GM12891 (cell line): ENCODE measurements around the gene KIT. TPM values are rescaled to one million over a fixed set of nuclear protein-coding genes. Genes with fewer than 3 reads are reported as not detected.
"Not testable (repeated sequence)": the region's sequence is repeated elsewhere in the genome, so short reads cannot be mapped to it uniquely, and the experiment has no call there.

Source experiments
- DNase-seq: peaks from one replicate; pipeline ENCODE4 v3.0.0; 2011; ENCODE audit warnings: low spot score; ENCODE audit not compliant: insufficient read length
- FAIRE-seq: peaks from 2 replicates; lab custom pipeline; 2011; peaks lifted over from hg19 to GRCh38; lab: Jason Lieb, UNC
- PAX5 ChIP-seq: IDR thresholded peaks from 2 replicates; pipeline ENCODE4 v1.6.1; 2011; ENCODE audit warnings: low read length, moderate library complexity, mild to moderate bottlenecking; ENCODE audit not compliant: insufficient read depth, severe bottlenecking
- POLR2A ChIP-seq: IDR thresholded peaks from 2 replicates; pipeline ENCODE4 v1.6.1; 2011; ENCODE audit warnings: low read depth, low read length, control low read depth
- POLR2AphosphoS5 ChIP-seq: IDR thresholded peaks from 2 replicates; pipeline ENCODE4 v1.6.1; 2011; ENCODE audit warnings: low read depth, low read length, control low read depth
- POU2F2 ChIP-seq: IDR thresholded peaks from 2 replicates; pipeline ENCODE4 v1.6.1; 2011; ENCODE audit warnings: low read depth, mild to moderate bottlenecking, control low read depth, low read length, moderate library complexity
- SPI1 ChIP-seq: IDR thresholded peaks from 2 replicates; pipeline ENCODE4 v1.6.1; 2011; ENCODE audit warnings: low read depth, low read length, control low read depth
- TAF1 ChIP-seq: IDR thresholded peaks from 2 replicates; pipeline ENCODE4 v1.6.1; 2011; ENCODE audit warnings: low read depth, low read length, control low read depth
- polyA plus RNA-seq: library from polyadenylated mRNA; unstranded; fragments of >200 nt; gene quantifications from one replicate; pipeline ENCODE4 v1.2.1, GENCODE V29; 2012; ENCODE audit warnings: low read depth, missing spikeins, inconsistent platforms; ENCODE audit not compliant: missing spikeins

KIT gene
- polyA plus RNA-seq = 0.01 TPM

GRCh38 chr4:54657551-54658251, at the start of gene KIT:
Gene KIT, plus strand, starts transcription at chr4:54657957. Its CDS starts 58 bp downstream, at chr4:54658015.
- no peak for TF ChIP-seq SPI1
- no peak for TF ChIP-seq POU2F2
- no peak for TF ChIP-seq PAX5
- TF ChIP-seq POLR2AphosphoS5 = no peak
- TF ChIP-seq TAF1 = no peak
- TF ChIP-seq POLR2A = no peak
- DNase-seq = peak; percentile 21
- FAIRE-seq = no peak

- no peak for DNase-seq
- TF ChIP-seq POU2F2 = no peak
- TF ChIP-seq TAF1 = no peak
Measured at GRCh38 chr4:54609310-54609709, 48.4 kb upstream of the KIT start.

GRCh38 chr4:54614149-54614548, 43.6 kb upstream of the KIT start:
- DNase-seq = no peak
- no peak for TF ChIP-seq TAF1
- no peak for TF ChIP-seq SPI1
- no peak for TF ChIP-seq POLR2A
- TF ChIP-seq PAX5 = no peak
- TF ChIP-seq POLR2AphosphoS5 = no peak
- TF ChIP-seq POU2F2 = no peak

More at GRCh38 chr4:54609310-54609709, 48.4 kb upstream of the KIT start:
- FAIRE-seq = no peak

GRCh38 chr4:54620773-54621172, 37.0 kb upstream of the KIT start:
- DNase-seq (no peak), FAIRE-seq (no peak)
- TF ChIP-seq POU2F2 (no peak), TAF1 (no peak), POLR2AphosphoS5 (no peak), SPI1 (no peak)

More at GRCh38 chr4:54614149-54614548, 43.6 kb upstream of the KIT start:
- FAIRE-seq = no peak

- FAIRE-seq (no peak), DNase-seq (no peak)
- TF ChIP-seq TAF1 = no peak
- no peak for TF ChIP-seq POU2F2
- no peak for TF ChIP-seq PAX5
- no peak for TF ChIP-seq SPI1
- no peak for TF ChIP-seq POLR2A
- TF ChIP-seq POLR2AphosphoS5 = no peak
Measured at GRCh38 chr4:54625391-54625790, 32.4 kb upstream of the KIT start.

- no peak for TF ChIP-seq POLR2A
- DNase-seq (no peak), FAIRE-seq (no peak)
Measured at GRCh38 chr4:54626113-54626512, 31.6 kb upstream of the KIT start.

- FAIRE-seq (no peak), DNase-seq (no peak)
- no peak for TF ChIP-seq POLR2A
- TF ChIP-seq TAF1 = no peak
- no peak for TF ChIP-seq POU2F2
- no peak for TF ChIP-seq PAX5
- TF ChIP-seq SPI1 = no peak
- no peak for TF ChIP-seq POLR2AphosphoS5
Measured at GRCh38 chr4:54632537-54632936, 25.2 kb upstream of the KIT start.

- DNase-seq, FAIRE-seq: not testable (repeated sequence)
Measured at GRCh38 chr4:54633102-54633740, 24.5 kb upstream of the KIT start.

GRCh38 chr4:54635318-54635717, 22.4 kb upstream of the KIT start:
- TF ChIP-seq PAX5 (no peak), SPI1 (no peak), TAF1 (no peak)
- FAIRE-seq (no peak), DNase-seq (no peak)

- FAIRE-seq (no peak), DNase-seq (no peak)
- TF ChIP-seq POLR2AphosphoS5 = no peak
- no peak for TF ChIP-seq PAX5
- TF ChIP-seq TAF1 = no peak
- TF ChIP-seq SPI1 = no peak
- no peak for TF ChIP-seq POU2F2
- no peak for TF ChIP-seq POLR2A
Measured at GRCh38 chr4:54637325-54637724, 20.4 kb upstream of the KIT start.

GRCh38 chr4:54641101-54641500, 16.7 kb upstream of the KIT start:
- FAIRE-seq, DNase-seq: not testable (repeated sequence)
